ENCODE measurements around the gene CLEC18A. TPM values are rescaled to one million over a fixed set of nuclear protein-coding genes. Genes with fewer than 3 reads are reported as not detected.
A peak's percentile ranks its signal among the peaks of the same experiment; 100 is the strongest.

Gene CLEC18A
- total RNA-seq, 1 donor from 2014 or later = 3.4 TPM

DNA sequence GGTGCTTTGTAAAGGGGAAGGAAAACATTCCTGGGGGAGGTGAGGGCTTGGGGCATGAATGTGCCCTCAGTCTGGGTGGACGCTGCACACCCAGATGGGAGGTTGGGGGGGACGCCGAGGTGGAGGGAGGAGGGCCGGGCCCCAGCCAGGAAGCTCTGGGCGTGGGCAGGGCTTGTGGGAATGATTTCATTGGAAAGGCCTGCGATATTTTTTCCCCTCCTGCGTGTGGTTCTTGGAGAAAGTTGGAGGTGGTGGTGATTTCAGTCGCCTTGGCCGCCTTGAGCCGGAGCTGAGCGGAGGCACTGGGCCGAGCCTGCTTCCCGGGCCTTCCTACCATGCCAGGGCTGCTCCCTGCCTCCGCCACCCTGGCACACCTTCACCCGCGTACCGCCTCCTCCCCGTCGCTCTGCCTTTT lies 26.4 kb upstream of the CLEC18A start:
- H3K4me2 ChIP-seq (ENCODE audit: low read length) = peak overlapping the region; percentile 77
- peaks cover 34% of the 10 kb centered on the region for H3K4me1 ChIP-seq (ENCODE audit: insufficient read depth, low read length)
- H3K4me3 Mint-ChIP-seq (ENCODE audit: unreplicated experiment) = peak overlapping the region; percentile 75
- H3K36me3 ChIP-seq (ENCODE audit: insufficient read depth, low read length) = no peaks in the 10 kb centered on the region
- no peaks in the 10 kb centered on the region for H3K27me3 Mint-ChIP-seq (ENCODE audit: low read depth, unreplicated experiment)
- peaks cover 46% of the 10 kb centered on the region for H3K4me1 Mint-ChIP-seq (ENCODE audit: low read depth, unreplicated experiment)
- peak overlapping the region; percentile 84 for H3K9ac ChIP-seq (ENCODE audit: low read length)
- peak; percentile 90 for DNase-seq (ENCODE audit: low read depth)
- TF ChIP-seq, protein P1, sequence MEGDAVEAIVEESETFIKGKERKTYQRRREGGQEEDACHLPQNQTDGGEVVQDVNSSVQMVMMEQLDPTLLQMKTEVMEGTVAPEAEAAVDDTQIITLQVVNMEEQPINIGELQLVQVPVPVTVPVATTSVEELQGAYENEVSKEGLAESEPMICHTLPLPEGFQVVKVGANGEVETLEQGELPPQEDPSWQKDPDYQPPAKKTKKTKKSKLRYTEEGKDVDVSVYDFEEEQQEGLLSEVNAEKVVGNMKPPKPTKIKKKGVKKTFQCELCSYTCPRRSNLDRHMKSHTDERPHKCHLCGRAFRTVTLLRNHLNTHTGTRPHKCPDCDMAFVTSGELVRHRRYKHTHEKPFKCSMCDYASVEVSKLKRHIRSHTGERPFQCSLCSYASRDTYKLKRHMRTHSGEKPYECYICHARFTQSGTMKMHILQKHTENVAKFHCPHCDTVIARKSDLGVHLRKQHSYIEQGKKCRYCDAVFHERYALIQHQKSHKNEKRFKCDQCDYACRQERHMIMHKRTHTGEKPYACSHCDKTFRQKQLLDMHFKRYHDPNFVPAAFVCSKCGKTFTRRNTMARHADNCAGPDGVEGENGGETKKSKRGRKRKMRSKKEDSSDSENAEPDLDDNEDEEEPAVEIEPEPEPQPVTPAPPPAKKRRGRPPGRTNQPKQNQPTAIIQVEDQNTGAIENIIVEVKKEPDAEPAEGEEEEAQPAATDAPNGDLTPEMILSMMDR (IDR thresholded peaks at IDR 0.05; ENCODE audit: insufficient read depth, low read depth, low read length) = no peak
- TF ChIP-seq EZH2 (IDR thresholded peaks at IDR 0.05; ENCODE audit: insufficient read depth, low read length) = no peak
- H4K20me1 ChIP-seq (ENCODE audit: insufficient read depth, low read length) = no peaks in the 10 kb centered on the region
- H3K9me3 Mint-ChIP-seq (ENCODE audit: unreplicated experiment) = peaks cover 1% of the 10 kb centered on the region
- H3K4me3 ChIP-seq (ENCODE audit: insufficient read depth, low read depth, low read length) = peak overlapping the region; percentile 31
- peak overlapping the region; percentile 98 for H3K27ac Mint-ChIP-seq (ENCODE audit: unreplicated experiment)
- no peaks in the 10 kb centered on the region for H3K9me3 ChIP-seq (ENCODE audit: insufficient read depth, low read depth, low read length)
- H3K79me2 ChIP-seq (ENCODE audit: insufficient read depth, low read length) = peaks cover 18% of the 10 kb centered on the region
- peak overlapping the region; percentile 92 for H3K27ac ChIP-seq (ENCODE audit: low read depth, low read length)
- peaks cover 4% of the 10 kb centered on the region for H3K36me3 Mint-ChIP-seq (ENCODE audit: low read depth, unreplicated experiment)
- no peaks in the 10 kb centered on the region for H3K27me3 ChIP-seq (ENCODE audit: insufficient read depth, low read length)
- no peak for FAIRE-seq
- H2AFZ ChIP-seq (ENCODE audit: low read depth, low read length) = peak overlapping the region; percentile 49

DNA sequence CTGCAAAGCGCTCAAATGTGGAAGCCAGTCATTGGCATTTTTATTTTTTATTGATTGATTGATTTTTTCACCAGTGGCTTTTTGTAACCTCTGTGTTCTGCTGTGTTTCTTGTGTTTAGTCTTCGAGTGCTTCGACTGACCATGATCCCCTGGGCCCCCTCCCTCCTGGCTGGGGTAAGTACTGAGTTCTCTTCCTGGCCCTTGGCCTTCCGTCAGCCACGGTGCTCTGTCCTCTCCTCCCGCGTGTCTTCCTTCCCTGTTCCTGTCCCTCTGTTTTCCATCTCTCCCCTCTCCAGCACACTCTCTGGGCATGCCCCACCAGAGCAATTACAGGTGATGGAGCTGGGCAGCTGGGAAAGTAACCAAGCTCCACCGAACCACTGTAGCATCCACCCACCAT lies 25.8 kb upstream of the CLEC18A start:
- Histone ChIP-seq H3K4me3 (ENCODE audit: insufficient read depth, low read depth, low read length) (peak overlapping the region; percentile 31), H2AFZ (ENCODE audit: low read depth, low read length) (no peak overlapping the region), H3K9me3 (ENCODE audit: insufficient read depth, low read depth, low read length) (no peaks in the 10 kb centered on the region), H4K20me1 (ENCODE audit: insufficient read depth, low read length) (no peaks in the 10 kb centered on the region), H3K27ac (ENCODE audit: low read depth, low read length) (peak overlapping the region; percentile 92), H3K4me2 (ENCODE audit: low read length) (peak overlapping the region; percentile 77), H3K4me1 (ENCODE audit: insufficient read depth, low read length) (peaks cover 34% of the 10 kb centered on the region), H3K36me3 (ENCODE audit: insufficient read depth, low read length) (no peaks in the 10 kb centered on the region), H3K79me2 (ENCODE audit: insufficient read depth, low read length) (peaks cover 18% of the 10 kb centered on the region), H3K27me3 (ENCODE audit: insufficient read depth, low read length) (no peaks in the 10 kb centered on the region), H3K9ac (ENCODE audit: low read length) (peak overlapping the region; percentile 84)
- Mint-ChIP-seq H3K36me3 (ENCODE audit: low read depth, unreplicated experiment) (peaks cover 5% of the 10 kb centered on the region), H3K27me3 (ENCODE audit: low read depth, unreplicated experiment) (no peaks in the 10 kb centered on the region), H3K9me3 (ENCODE audit: unreplicated experiment) (peaks cover 1% of the 10 kb centered on the region), H3K4me1 (ENCODE audit: low read depth, unreplicated experiment) (peaks cover 43% of the 10 kb centered on the region), H3K4me3 (ENCODE audit: unreplicated experiment) (peak overlapping the region; percentile 75), H3K27ac (ENCODE audit: unreplicated experiment) (peak overlapping the region; percentile 98)
- TF ChIP-seq EZH2 (IDR thresholded peaks at IDR 0.05; ENCODE audit: insufficient read depth, low read length) = no peak
- TF ChIP-seq, protein P1 (IDR thresholded peaks at IDR 0.05; ENCODE audit: insufficient read depth, low read depth, low read length) = no peak
- no peak for FAIRE-seq
- no peak for DNase-seq (ENCODE audit: low read depth)

DNA sequence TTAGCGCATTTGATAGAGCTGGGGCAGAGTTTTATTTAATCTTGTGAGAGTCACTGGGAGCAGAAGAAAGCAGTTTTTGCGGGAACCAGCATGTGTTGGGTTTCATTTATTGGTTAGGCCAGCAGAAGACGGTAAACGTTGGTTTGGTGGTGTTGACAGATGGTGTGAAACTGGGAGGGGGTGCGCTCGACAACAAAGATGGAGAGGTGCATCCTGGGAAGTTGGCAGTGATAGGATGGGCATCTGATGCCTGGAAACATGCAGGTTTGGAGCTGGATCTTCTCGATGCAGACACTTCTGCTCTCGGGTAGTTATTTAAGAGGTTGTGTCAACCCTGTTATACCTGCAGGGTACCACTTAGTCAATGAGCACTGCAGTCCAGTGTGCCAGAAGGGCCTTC lies 24.9 kb upstream of the CLEC18A start:
- H4K20me1 ChIP-seq (ENCODE audit: insufficient read depth, low read length) = no peaks in the 10 kb centered on the region
- no peak overlapping the region for H2AFZ ChIP-seq (ENCODE audit: low read depth, low read length)
- H3K79me2 ChIP-seq (ENCODE audit: insufficient read depth, low read length) = peaks cover 18% of the 10 kb centered on the region
- H3K9me3 ChIP-seq (ENCODE audit: insufficient read depth, low read depth, low read length) = no peaks in the 10 kb centered on the region
- DNase-seq (ENCODE audit: low read depth) = no peak
- peak overlapping the region; percentile 31 for H3K4me3 ChIP-seq (ENCODE audit: insufficient read depth, low read depth, low read length)
- peaks cover 1% of the 10 kb centered on the region for H3K9me3 Mint-ChIP-seq (ENCODE audit: unreplicated experiment)
- peak overlapping the region; percentile 75 for H3K4me3 Mint-ChIP-seq (ENCODE audit: unreplicated experiment)
- H3K4me2 ChIP-seq (ENCODE audit: low read length) = peak overlapping the region; percentile 77
- no peak overlapping the region for H3K27ac ChIP-seq (ENCODE audit: low read depth, low read length)
- H3K27me3 ChIP-seq (ENCODE audit: insufficient read depth, low read length) = no peaks in the 10 kb centered on the region
- H3K4me1 ChIP-seq (ENCODE audit: insufficient read depth, low read length) = peaks cover 34% of the 10 kb centered on the region
- H3K9ac ChIP-seq (ENCODE audit: low read length) = no peak overlapping the region
- H3K4me1 Mint-ChIP-seq (ENCODE audit: low read depth, unreplicated experiment) = peaks cover 40% of the 10 kb centered on the region
- peaks cover 8% of the 10 kb centered on the region for H3K36me3 Mint-ChIP-seq (ENCODE audit: low read depth, unreplicated experiment)
- no peaks in the 10 kb centered on the region for H3K36me3 ChIP-seq (ENCODE audit: insufficient read depth, low read length)
- FAIRE-seq = no peak
- TF ChIP-seq, protein P1 (IDR thresholded peaks at IDR 0.05; ENCODE audit: insufficient read depth, low read depth, low read length) = no peak
- TF ChIP-seq EZH2 (IDR thresholded peaks at IDR 0.05; ENCODE audit: insufficient read depth, low read length) = no peak
- no peaks in the 10 kb centered on the region for H3K27me3 Mint-ChIP-seq (ENCODE audit: low read depth, unreplicated experiment)
- H3K27ac Mint-ChIP-seq (ENCODE audit: unreplicated experiment) = peak overlapping the region; percentile 59
